Measurements from ENCODE around the gene TEKT3. TPM values are rescaled to one million over a fixed set of nuclear protein-coding genes. Genes with fewer than 3 reads are reported as not detected.
A peak's percentile ranks its signal among the peaks of the same experiment; 100 is the strongest.

Gene TEKT3
- total RNA-seq, 1 donor from 2014 or later = 0.42 TPM

DNA sequence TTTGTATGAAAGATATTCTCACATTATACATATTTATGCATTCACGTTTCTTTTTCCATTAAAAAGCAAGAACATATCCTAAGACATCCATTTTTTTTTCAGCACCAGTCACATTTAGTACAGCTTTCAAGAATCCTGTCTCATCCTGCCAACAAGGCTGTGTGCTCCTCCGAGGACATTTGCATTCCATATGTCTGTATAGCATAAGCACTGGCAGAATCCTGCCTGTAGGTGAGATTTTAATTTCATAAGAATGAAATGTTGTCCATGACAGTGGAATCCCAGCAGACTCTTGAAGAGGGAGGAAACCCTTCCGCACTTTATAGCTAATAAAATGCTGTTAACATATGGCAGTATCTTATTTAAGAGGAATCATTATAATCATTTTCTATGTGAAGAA is 73.4 kb downstream of the TEKT3 start:
- no peak for DNase-seq (ENCODE audit: low read depth, low spot score)
- Mint-ChIP-seq H3K27me3 (ENCODE audit: low read depth) (peaks cover 47% of the 10 kb centered on the region), H3K36me3 (ENCODE audit: low read depth) (no peaks in the 10 kb centered on the region), H3K4me1 (peaks cover 14% of the 10 kb centered on the region), H3K4me3 (no peak overlapping the region), H3K27ac (ENCODE audit: unreplicated experiment) (no peak overlapping the region), H3K9me3 (no peaks in the 10 kb centered on the region)
- TF ChIP-seq, protein P1, sequence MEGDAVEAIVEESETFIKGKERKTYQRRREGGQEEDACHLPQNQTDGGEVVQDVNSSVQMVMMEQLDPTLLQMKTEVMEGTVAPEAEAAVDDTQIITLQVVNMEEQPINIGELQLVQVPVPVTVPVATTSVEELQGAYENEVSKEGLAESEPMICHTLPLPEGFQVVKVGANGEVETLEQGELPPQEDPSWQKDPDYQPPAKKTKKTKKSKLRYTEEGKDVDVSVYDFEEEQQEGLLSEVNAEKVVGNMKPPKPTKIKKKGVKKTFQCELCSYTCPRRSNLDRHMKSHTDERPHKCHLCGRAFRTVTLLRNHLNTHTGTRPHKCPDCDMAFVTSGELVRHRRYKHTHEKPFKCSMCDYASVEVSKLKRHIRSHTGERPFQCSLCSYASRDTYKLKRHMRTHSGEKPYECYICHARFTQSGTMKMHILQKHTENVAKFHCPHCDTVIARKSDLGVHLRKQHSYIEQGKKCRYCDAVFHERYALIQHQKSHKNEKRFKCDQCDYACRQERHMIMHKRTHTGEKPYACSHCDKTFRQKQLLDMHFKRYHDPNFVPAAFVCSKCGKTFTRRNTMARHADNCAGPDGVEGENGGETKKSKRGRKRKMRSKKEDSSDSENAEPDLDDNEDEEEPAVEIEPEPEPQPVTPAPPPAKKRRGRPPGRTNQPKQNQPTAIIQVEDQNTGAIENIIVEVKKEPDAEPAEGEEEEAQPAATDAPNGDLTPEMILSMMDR (conservative IDR thresholded peaks at IDR 0.05) = no peak

DNA sequence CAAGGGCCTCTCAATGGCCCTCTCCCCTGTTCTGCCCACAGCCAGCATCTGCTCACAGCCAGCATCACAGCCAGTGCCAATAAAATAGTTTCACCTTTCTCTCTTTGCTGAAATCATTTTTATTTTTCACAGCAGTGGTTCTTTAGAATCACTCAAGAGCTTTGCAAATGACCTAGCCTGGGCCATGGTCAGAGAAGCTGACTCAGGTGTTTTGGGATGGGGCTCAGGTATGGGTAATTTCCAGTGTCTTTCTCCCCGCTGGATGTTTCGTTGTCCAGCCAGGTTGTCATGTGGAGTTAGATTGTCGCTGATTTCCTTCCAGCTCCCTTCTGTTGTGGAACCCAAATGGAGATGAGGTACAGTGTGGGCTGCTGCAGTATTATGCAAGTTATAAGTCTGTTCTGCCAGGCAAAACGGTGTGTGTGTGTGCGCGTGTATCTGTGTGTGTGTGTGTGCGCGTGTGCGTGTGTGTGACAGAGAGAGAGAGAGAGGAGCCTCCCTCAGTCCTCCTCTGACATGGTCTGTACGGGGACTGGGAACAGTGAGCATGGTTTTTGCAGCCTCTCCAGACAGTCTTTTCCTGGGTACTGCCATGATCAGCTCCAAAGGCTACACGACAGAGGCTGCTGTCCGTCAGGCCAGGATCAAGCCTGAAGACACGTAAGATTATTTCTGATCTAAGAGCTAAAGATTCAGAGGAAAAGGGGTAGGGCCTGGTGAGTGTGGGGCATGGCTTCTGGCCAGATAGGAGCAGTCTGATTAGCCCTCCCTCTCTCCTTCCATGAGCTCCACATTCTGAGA is 74.9 kb downstream of the TEKT3 start:
- H3K4me1 Mint-ChIP-seq = peaks cover 26% of the 10 kb centered on the region
- H3K9me3 Mint-ChIP-seq = no peaks in the 10 kb centered on the region
- TF ChIP-seq, protein P1 (conservative IDR thresholded peaks at IDR 0.05) = no peak
- no peak overlapping the region for H3K27ac Mint-ChIP-seq (ENCODE audit: unreplicated experiment)
- no peak for DNase-seq (ENCODE audit: low read depth, low spot score)
- peaks cover 62% of the 10 kb centered on the region for H3K27me3 Mint-ChIP-seq (ENCODE audit: low read depth)
- no peak overlapping the region for H3K4me3 Mint-ChIP-seq
- no peaks in the 10 kb centered on the region for H3K36me3 Mint-ChIP-seq (ENCODE audit: low read depth)

DNA sequence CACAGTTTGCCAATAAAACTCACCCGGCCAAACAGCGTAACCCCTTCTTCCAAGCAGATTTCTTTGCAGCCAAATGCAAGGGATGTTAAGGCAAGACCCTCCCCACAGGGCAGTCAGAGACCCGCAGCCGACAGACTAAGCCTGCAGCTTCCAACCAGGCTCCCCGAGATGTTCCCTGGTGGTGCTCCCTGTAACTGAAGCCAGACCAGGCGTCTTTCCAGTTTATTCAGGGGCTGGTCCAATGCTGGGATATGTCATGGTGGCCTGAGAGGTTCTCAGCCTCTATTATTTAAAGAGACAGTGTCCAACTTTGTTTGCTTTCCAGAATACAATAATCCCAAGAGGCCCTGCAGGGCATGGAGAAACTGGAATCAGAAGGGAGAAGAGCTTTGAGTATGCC is 76.3 kb downstream of the TEKT3 start, which contains the start of gene PMP22:
Gene PMP22 (minus strand): TSS at position 196 of the 400 bp plus-strand sequence. CDS start 4,599 bp downstream, outside the sequence.
- H3K36me3 Mint-ChIP-seq (ENCODE audit: low read depth) = no peaks in the 10 kb centered on the region

DNA sequence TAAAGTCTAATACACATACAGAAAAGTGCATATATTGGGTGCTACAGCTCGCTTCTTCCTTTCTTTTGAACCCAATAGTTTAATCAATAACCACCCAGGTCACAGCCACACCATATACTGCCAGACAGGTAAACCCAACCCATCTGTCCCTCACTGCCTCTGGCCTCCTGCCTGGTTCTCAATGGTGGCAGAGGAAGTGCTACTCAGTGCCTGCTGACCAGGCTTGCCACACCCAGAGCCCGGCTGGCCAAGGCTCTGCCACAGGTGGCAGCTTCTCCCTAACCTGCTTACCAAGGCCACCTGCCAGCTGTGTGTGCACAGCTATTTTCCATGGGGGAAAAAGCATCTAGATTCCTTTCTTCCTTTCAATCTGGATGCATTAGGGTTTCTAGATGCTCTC is 76.9 kb downstream of the TEKT3 start:
- Mint-ChIP-seq H3K4me1 (peaks cover 34% of the 10 kb centered on the region), H3K27ac (ENCODE audit: unreplicated experiment) (no peak overlapping the region), H3K4me3 (peak overlapping the region; percentile 18), H3K27me3 (ENCODE audit: low read depth) (peaks cover 78% of the 10 kb centered on the region), H3K9me3 (no peaks in the 10 kb centered on the region), H3K36me3 (ENCODE audit: low read depth) (no peaks in the 10 kb centered on the region)
- DNase-seq (ENCODE audit: low read depth, low spot score) = no peak
- TF ChIP-seq, protein P1 (conservative IDR thresholded peaks at IDR 0.05) = no peak

More for the DNA sequence above, 76.3 kb downstream of the TEKT3 start, which contains the start of gene PMP22:
- H3K9me3 Mint-ChIP-seq = no peaks in the 10 kb centered on the region
- peaks cover 34% of the 10 kb centered on the region for H3K4me1 Mint-ChIP-seq
- TF ChIP-seq, protein P1 (conservative IDR thresholded peaks at IDR 0.05) = no peak
- peaks cover 75% of the 10 kb centered on the region for H3K27me3 Mint-ChIP-seq (ENCODE audit: low read depth)
- no peak for DNase-seq (ENCODE audit: low read depth, low spot score)
- H3K4me3 Mint-ChIP-seq = peak within 1 kb of the TSS; percentile 18
- no peak within 1 kb of the TSS for H3K27ac Mint-ChIP-seq (ENCODE audit: unreplicated experiment)

DNA sequence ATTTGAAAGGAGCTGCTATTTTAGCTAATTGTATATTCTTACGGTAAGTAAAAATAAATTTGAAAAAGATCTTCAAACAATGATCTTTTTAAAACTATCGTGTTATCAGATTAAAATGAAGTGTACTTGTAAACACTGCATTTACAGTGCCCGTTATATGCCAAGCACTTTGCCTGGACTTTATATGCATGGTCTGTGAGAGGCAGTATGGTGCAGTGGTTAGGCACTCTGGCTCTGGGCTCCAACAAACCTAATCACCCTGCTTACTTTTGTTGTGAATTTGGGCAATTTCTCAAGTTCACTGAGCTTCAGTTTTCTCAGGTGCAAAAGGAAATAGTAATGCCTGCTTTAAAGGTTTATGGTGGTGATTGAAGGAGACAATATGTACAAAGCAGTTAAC is 77.7 kb downstream of the TEKT3 start:
- H3K27me3 Mint-ChIP-seq (ENCODE audit: low read depth) = peaks cover 84% of the 10 kb centered on the region
- peaks cover 30% of the 10 kb centered on the region for H3K4me1 Mint-ChIP-seq
- no peak for DNase-seq (ENCODE audit: low read depth, low spot score)
- no peak overlapping the region for H3K27ac Mint-ChIP-seq (ENCODE audit: unreplicated experiment)
- TF ChIP-seq, protein P1 (conservative IDR thresholded peaks at IDR 0.05) = no peak
- H3K9me3 Mint-ChIP-seq = no peaks in the 10 kb centered on the region
- no peaks in the 10 kb centered on the region for H3K36me3 Mint-ChIP-seq (ENCODE audit: low read depth)
- H3K4me3 Mint-ChIP-seq = peak overlapping the region; percentile 92
